ENCODE data around the gene ASPG.

ASPG gene

DNA sequence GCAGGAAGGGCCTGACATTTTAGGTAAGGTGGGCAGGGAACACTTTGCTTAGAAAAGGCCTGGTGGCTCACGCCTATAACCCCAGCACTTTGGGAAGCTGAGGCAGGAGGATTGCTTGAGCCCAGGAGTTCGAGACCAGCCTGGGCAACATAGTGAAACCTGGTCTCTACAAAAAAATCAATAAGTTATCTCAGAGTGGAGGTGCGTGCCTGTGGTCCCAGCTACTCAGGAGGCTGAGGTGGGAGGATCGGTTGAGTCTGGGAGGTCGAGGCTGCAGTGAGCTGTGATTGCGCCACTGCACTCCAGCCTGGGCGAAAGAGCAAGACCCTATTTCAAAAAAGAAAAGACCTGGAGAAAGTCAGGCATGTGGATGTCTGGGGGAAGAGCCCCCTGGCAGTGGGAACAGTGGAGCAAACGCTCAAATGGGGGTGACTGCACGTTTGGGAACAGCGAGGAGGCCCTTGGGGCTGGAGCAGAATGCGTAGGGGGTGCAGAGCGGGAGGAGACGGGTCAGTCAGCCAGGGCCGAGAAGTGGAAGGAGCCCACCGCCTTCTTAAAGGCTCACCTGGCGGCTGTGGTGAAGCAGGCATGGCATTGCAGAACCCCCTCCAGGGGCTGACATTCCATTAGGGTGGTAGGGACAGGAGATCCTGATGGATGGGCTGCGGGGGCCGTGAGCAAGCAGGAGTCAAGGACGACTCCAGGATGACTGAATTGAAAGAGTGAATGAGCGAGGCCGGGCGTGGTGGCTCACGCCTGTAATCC is 46.6 kb downstream of the ASPG start:
- DNase-seq (ENCODE audit: extremely low read depth, low read depth), result no peak
- TF ChIP-seq CTCF (IDR thresholded peaks at IDR 0.05; ENCODE audit: low read depth, low read length), result no peak

DNA sequence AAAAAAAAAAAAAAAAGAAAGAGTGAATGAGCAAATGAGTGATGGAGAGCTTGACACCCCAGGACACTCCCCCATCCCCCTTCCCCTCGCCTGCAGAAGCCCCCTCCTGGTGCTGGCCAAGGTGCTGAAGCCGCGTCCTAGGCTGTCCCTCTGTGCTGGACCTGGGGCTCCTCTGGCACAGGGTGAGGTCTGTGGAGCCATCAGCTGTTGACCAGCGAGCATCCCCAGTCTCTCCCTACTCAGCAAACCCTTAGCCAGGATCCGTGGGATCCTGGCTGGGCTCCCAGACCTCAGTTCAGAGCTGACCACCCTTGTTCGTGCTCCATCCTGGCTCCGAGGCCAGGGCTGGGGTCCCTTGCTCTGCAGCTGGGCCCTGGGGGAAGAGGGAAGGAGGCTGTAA is 47.5 kb downstream of the ASPG start:
- no peak for TF ChIP-seq CTCF (IDR thresholded peaks at IDR 0.05; ENCODE audit: low read depth, low read length)
- DNase-seq (ENCODE audit: extremely low read depth, low read depth), result no peak

GRCh38 chr14:104133496-104133895 is 48.0 kb downstream of the ASPG start:
- TF ChIP-seq CTCF (IDR thresholded peaks at IDR 0.05; ENCODE audit: low read depth, low read length), result no peak
- DNase-seq (ENCODE audit: extremely low read depth, low read depth), result no peak

DNA sequence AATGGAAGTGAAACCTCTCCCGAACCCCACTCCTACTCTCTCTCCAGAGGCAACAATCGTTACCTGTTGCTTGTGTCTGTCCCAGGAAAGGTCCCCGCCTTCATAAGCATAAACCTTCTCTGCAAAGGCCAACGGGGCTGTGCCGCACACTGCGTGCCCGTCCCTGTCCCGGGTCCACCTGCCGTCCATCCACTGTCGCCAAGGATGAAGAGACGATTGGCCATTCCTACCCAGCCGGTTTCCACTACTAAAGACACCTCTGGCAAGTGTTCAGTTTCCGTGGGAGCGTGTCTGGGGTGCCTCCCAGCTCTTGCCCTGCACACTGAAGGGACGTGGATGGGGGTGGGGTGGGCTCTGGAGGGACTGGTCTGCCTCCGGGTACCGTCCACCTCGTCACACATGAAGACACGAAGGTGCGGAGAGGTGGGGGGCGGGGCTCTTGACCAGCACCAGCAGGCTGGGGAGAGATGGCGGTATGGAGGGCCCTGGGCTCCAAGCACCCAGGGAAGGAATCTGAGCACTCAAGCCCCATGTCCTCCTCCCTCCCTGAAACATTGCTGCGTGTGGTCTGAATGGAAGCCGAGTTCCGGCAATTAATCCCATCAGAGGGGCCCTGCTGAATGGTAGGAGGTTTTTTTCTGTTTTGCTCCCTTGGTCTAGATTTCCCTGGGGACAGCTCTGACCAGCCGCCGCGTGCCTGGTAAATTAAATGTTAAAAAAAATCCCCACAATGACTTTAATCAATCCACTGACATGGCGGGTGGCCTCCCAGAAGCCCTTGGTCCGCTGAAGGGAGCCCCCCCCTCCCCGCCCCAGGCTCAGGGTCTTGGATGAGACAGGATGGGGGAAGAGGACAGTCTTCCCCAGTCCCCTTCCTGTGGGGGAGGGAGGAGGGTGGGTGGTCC is 48.8 kb downstream of the ASPG start:
- no peak for TF ChIP-seq CTCF (IDR thresholded peaks at IDR 0.05; ENCODE audit: low read depth, low read length)
- DNase-seq (ENCODE audit: extremely low read depth, low read depth), result no peak

DNA sequence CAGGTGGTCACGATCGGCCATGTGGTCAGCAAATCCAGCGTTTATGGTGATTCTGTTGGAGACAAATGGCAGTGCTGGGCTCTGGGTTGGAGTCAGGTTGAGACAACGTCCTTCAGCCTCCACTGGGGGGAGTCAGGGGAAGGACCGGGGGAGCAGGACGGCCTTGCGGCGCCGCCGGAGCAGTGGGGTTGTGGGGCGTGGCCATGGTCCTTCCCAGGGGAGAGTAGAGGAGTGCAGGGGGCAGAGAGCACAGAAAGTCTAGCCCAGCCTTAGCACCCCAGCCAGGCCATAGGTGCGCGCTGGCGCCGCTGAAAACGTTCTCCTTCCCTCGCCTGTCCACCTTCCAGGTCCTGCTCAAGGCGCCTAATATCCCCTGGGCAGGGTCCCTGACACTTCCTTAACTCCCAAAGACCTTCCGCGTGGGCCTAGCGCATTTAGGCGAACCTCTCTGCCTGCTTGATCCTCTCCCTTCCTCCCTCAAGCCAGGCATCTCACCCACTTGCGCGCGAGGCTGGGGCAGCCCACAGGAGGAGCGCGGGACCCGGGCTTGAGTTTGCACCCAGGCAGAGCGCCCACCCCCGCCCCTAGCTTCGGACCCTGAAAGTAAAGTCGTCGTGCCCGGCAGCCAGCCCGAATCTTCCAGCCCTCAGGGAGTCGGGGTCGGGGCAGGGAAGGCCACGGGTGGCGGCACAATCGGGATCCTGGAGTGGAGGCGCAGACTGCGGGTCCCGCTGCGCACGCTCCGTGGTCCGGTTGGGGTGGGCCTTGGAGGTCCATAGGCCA is 49.8 kb downstream of the ASPG start:
- no peak for TF ChIP-seq CTCF (IDR thresholded peaks at IDR 0.05; ENCODE audit: low read depth, low read length)
- DNase-seq (ENCODE audit: extremely low read depth, low read depth), result no peak

GRCh38 chr14:104135904-104136471 is 50.5 kb downstream of the ASPG start:
- no peak for DNase-seq (ENCODE audit: extremely low read depth, low read depth)
- no peak for TF ChIP-seq CTCF (IDR thresholded peaks at IDR 0.05; ENCODE audit: low read depth, low read length)

Measured in AG09319 (cell line).